ENCODE data around the gene MICAL3. TPM values are rescaled to one million over a fixed set of nuclear protein-coding genes. Genes with fewer than 3 reads are reported as not detected.

MICAL3 gene
- total and polyA plus RNA-seq, 2 of the 8 experiments (the other 6 are each of a cell fraction or from before 2014, with no cell fraction given): 8.3 to 41.8 TPM

GRCh38 chr22:17816649-17817048 lies 207.7 kb downstream of the MICAL3 start:
- Histone ChIP-seq H4K5ac (ENCODE audit: insufficient read length, low read depth, low read length) (no peak overlapping the region), H3K36me3 (ENCODE audit: control insufficient read depth in 2 of 4, insufficient read depth in 4 of 4, low read length in 3 of 4) (peaks cover 0 to 3% (median 0%) of the 10 kb centered on the region in 4 experiments; a peak in 1 of 8 replicates), H3K23ac (ENCODE audit: insufficient read length) (no peak overlapping the region), H3K79me2 (ENCODE audit: control insufficient read depth in 1 of 2, insufficient read depth in 2 of 2, low read length in 2 of 2) (no peaks in the 10 kb centered on the region), H3K4ac (replicated peaks; ENCODE audit: insufficient read length, low read depth, low read length) (no peak overlapping the region), H2BK12ac (ENCODE audit: low read depth, low read length) (no peak overlapping the region), H2BK15ac (ENCODE audit: low read length) (no peak overlapping the region), H3K27ac (ENCODE audit: low read depth, low read length) (no peak overlapping the region), H3K27me3 (replicated peaks in 1 of 4; ENCODE audit: control insufficient read depth in 3 of 4, extremely low read depth in 1 of 4, insufficient read depth in 3 of 4, low read length in 3 of 4) (no peaks in the 10 kb centered on the region), H2AFZ (ENCODE audit: low read length) (no peak overlapping the region), H3K23me2 (ENCODE audit: low read depth, low read length) (no peaks in the 10 kb centered on the region), H3K4me2 (ENCODE audit: insufficient read depth in 1 of 2, low read depth in 2 of 2, low read length in 2 of 2) (no peak overlapping the region), H3K56ac (replicated peaks; ENCODE audit: insufficient read length, low read depth, low read length) (no peak overlapping the region), H3K4me3 (ENCODE audit: extremely low read depth in 1 of 4, insufficient read depth in 2 of 4, low read depth in 3 of 4, low read length in 4 of 4) (no peak overlapping the region), H3K9me3 (ENCODE audit: insufficient read depth in 2 of 2, low read depth in 1 of 2, low read length in 1 of 2) (no peaks in the 10 kb centered on the region), H3K14ac (ENCODE audit: insufficient read length) (no peak overlapping the region), H4K91ac (replicated peaks; ENCODE audit: insufficient read length, low read length) (no peak overlapping the region), H4K20me1 (replicated peaks in 1 of 2; ENCODE audit: control insufficient read depth in 1 of 2, insufficient read depth in 2 of 2, low read length in 2 of 2) (peaks cover 0 to 1% of the 10 kb centered on the region in 2 experiments), H3K79me1 (ENCODE audit: low read depth, low read length) (no peaks in the 10 kb centered on the region; the same call in 1 of the 2 replicates), H2BK20ac (ENCODE audit: low read length) (no peak overlapping the region), H2AK5ac (ENCODE audit: low read depth, low read length) (no peak overlapping the region), H2BK120ac (replicated peaks; ENCODE audit: low read depth, low read length) (no peak overlapping the region), H3K4me1 (replicated peaks in 1 of 4; ENCODE audit: control insufficient read depth in 3 of 4, insufficient read depth in 4 of 4, low read length in 3 of 4) (peaks cover 0 to 1% (median 0%) of the 10 kb centered on the region in 4 experiments; a peak in 2 of 7 replicates), H3K9ac (replicated peaks in 1 of 4; ENCODE audit: extremely low read depth in 1 of 4, low read depth in 3 of 4, low read length in 3 of 4) (no peak overlapping the region), H2BK5ac (ENCODE audit: low read depth, low read length) (no peak overlapping the region), H3K18ac (ENCODE audit: extremely low read depth, low read length) (no peak overlapping the region), H4K8ac (ENCODE audit: extremely low read depth, insufficient read depth, low read length) (no peak overlapping the region)
- FAIRE-seq: no peak
- DNase-seq (ENCODE audit: low read depth in 1 of 2, low spot score in 2 of 2): no peak
- ChIA-PET POLR2A (ENCODE audit: partially characterized antibody) (no interaction called here), CTCF (ENCODE audit: partially characterized antibody) (interaction anchor here (1.8 to 2.4 kb wide), 2 partner anchors 14 to 75 kb away, joined by 7 to 9 read pairs; no protein-coding TSS in a partner anchor)
- WGBS, 2 experiments (ENCODE audit: extremely low coverage in 1 of 2, insufficient coverage in 1 of 2, insufficient read length in 1 of 2, insufficient replicate concordance in 2 of 2, low coverage in 1 of 2, low lambda C conversion rate in 2 of 2, missing lambda C conversion rate in 1 of 2): 87% methylated on average over 12 of the region's 14 CpGs; no CpG with 5 or more reads in 1 of the 2 experiments
- TF ChIP-seq BRCA1 (IDR thresholded peaks at IDR 0.05; ENCODE audit: low read depth, low read length) (no peak), RXRA (IDR thresholded peaks at IDR 0.05; ENCODE audit: insufficient read depth, low read depth, low read length) (no peak), MAX (IDR thresholded peaks at IDR 0.05) (no peak), SP4 (IDR thresholded peaks at IDR 0.05; ENCODE audit: low read length) (no peak), SIX5 (IDR thresholded peaks at IDR 0.05; ENCODE audit: low read depth, low read length) (no peak), TCF12 (IDR thresholded peaks at IDR 0.05; ENCODE audit: low read depth, low read length) (no peak), RBBP5 (IDR thresholded peaks at IDR 0.05; ENCODE audit: borderline replicate concordance, low read depth, low read length) (no peak), RFX5 (IDR thresholded peaks at IDR 0.05; ENCODE audit: borderline replicate concordance, low read depth, low read length) (no peak), KDM4A (IDR thresholded peaks at IDR 0.05; ENCODE audit: low read depth, low read length, severe bottlenecking) (no peak), RAD21 (IDR thresholded peaks at IDR 0.05 in 1 of 2, conservative IDR thresholded peaks at IDR 0.05 in 1 of 2; ENCODE audit: low read depth in 2 of 2, low read length in 2 of 2) (no peak), SAP30 (IDR thresholded peaks at IDR 0.05; ENCODE audit: insufficient read depth, insufficient replicate concordance, low read length) (no peak), CBX5 (IDR thresholded peaks at IDR 0.05; ENCODE audit: low read depth, low read length) (no peak), YY1 (IDR thresholded peaks at IDR 0.05; ENCODE audit: low read depth, low read length) (no peak), ASH2L (IDR thresholded peaks at IDR 0.05; ENCODE audit: low read length) (no peak), NRF1 (IDR thresholded peaks at IDR 0.05; ENCODE audit: low read depth, low read length) (no peak)
